ENCODE measurements around the gene DYNC2H1.

GRCh38 chr11:103488579-103488978, 379.4 kb downstream of the DYNC2H1 start:
- TF ChIP-seq, protein P1, sequence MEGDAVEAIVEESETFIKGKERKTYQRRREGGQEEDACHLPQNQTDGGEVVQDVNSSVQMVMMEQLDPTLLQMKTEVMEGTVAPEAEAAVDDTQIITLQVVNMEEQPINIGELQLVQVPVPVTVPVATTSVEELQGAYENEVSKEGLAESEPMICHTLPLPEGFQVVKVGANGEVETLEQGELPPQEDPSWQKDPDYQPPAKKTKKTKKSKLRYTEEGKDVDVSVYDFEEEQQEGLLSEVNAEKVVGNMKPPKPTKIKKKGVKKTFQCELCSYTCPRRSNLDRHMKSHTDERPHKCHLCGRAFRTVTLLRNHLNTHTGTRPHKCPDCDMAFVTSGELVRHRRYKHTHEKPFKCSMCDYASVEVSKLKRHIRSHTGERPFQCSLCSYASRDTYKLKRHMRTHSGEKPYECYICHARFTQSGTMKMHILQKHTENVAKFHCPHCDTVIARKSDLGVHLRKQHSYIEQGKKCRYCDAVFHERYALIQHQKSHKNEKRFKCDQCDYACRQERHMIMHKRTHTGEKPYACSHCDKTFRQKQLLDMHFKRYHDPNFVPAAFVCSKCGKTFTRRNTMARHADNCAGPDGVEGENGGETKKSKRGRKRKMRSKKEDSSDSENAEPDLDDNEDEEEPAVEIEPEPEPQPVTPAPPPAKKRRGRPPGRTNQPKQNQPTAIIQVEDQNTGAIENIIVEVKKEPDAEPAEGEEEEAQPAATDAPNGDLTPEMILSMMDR (optimal IDR thresholded peaks at IDR 0.05 in 1 of 3, IDR thresholded peaks at IDR 0.05 in 1 of 3, conservative IDR thresholded peaks at IDR 0.05 in 1 of 3; ENCODE audit: extremely low read depth in 1 of 3, insufficient read depth in 2 of 3, low read length in 3 of 3) = no peak
- TF ChIP-seq EZH2 (IDR thresholded peaks at IDR 0.05; ENCODE audit: low read length) = no peak
